HepG2 (cell line): ENCODE data around the gene MARF1.
A peak's percentile ranks its signal among the peaks of the same experiment; 100 is the strongest.

Source experiments
- ARID2 ChIP-seq: sonication (generic); formaldehyde crosslinking; IDR thresholded peaks from 2 replicates; pipeline ENCODE4 v1.8.1; 2022; ENCODE audit warnings: mild to moderate bottlenecking, missing genetic modification reagents, borderline replicate concordance
- CREB1 ChIP-seq, 2 experiments: fragments of 450-650 bp in 1 of 2; IDR thresholded peaks; 2 replicates each; pipeline ENCODE4 v1.6.1; 2016 to 2017; ENCODE audit warnings: control low read depth in 1 of 2, mild to moderate bottlenecking in 1 of 2, missing compliant biosample characterization in 1 of 2, missing genetic modification characterization in 1 of 2
- GABPA ChIP-seq, 2 experiments: IDR thresholded peaks; 2 replicates each; pipeline ENCODE4 v1.6.1; 2011 to 2016; ENCODE audit warnings: low read depth in 2 of 2, low read length in 1 of 2, missing biosample characterization in 1 of 2, missing genetic modification characterization in 1 of 2
- PHF8 ChIP-seq: sonication (generic); formaldehyde crosslinking; IDR thresholded peaks from 2 replicates; pipeline ENCODE4 v1.5.0; 2020; ENCODE audit warnings: missing genetic modification reagents
- POLR2AphosphoS5 ChIP-seq: IDR thresholded peaks from 2 replicates; pipeline ENCODE4 v1.6.1; 2012; ENCODE audit warnings: low read depth, low read length
- RFXANK ChIP-seq: IDR thresholded peaks from 2 replicates; pipeline ENCODE4 v1.6.1; 2016
- SOX6 ChIP-seq, 2 experiments: fragments of 450-650 bp in 1 of 2; sonication (generic) in 1 of 2; formaldehyde crosslinking in 1 of 2; IDR thresholded peaks; 2 replicates each; pipeline versions ENCODE4 v1.4.0 to v1.6.1; 2017 to 2020; ENCODE audit warnings: antibody characterized with exemption in 1 of 2, mild to moderate bottlenecking in 1 of 2, missing genetic modification reagents in 1 of 2
- SP1 ChIP-seq, 2 experiments: fragments of 450-650 bp in 1 of 2; sonication (generic) in 1 of 2; formaldehyde crosslinking in 1 of 2; IDR thresholded peaks; 2 replicates each; pipeline versions ENCODE4 v1.4.0 to v1.6.1; 2016 to 2020; ENCODE audit warnings: missing genetic modification reagents in 1 of 2
- ZNF10 ChIP-seq: sonication (generic); formaldehyde crosslinking; IDR thresholded peaks from 2 replicates; pipeline ENCODE4 v1.4.0; 2020; ENCODE audit warnings: mild to moderate bottlenecking, low read depth, missing genetic modification reagents, borderline replicate concordance
- TF ChIP-seq, protein P1 (sequence below): sonication (generic); formaldehyde crosslinking; conservative IDR thresholded peaks from 2 replicates; pipeline ENCODE4 v1.4.0; 2020; ENCODE audit warnings: missing genetic modification reagents
- TF ChIP-seq, protein P2 (sequence below): sonication (generic); formaldehyde crosslinking; IDR thresholded peaks from 2 replicates; pipeline ENCODE4 v1.5.0; 2020; ENCODE audit warnings: mild to moderate bottlenecking, missing genetic modification reagents, moderate library complexity
- TF ChIP-seq, protein P3 (sequence below): sonication (generic); formaldehyde crosslinking; IDR thresholded peaks from 2 replicates; pipeline ENCODE4 v1.4.0; 2020; ENCODE audit warnings: missing genetic modification reagents
- TF ChIP-seq, protein P4 (sequence below): IDR thresholded peaks from 2 replicates; pipeline ENCODE4 v1.6.1; 2016; ENCODE audit warnings: missing compliant biosample characterization, missing genetic modification reagents, borderline replicate concordance
- TF ChIP-seq, protein P5 (sequence below), 2 experiments: sonication (generic) in 1 of 2; formaldehyde crosslinking in 1 of 2; IDR thresholded peaks; 2 replicates each; pipeline versions ENCODE4 v1.4.0 to v1.6.1; 2018 to 2020; ENCODE audit warnings: missing genetic modification reagents in 2 of 2, borderline replicate concordance in 1 of 2, low read depth in 1 of 2, mild to moderate bottlenecking in 1 of 2, missing biosample characterization in 1 of 2

DNA sequence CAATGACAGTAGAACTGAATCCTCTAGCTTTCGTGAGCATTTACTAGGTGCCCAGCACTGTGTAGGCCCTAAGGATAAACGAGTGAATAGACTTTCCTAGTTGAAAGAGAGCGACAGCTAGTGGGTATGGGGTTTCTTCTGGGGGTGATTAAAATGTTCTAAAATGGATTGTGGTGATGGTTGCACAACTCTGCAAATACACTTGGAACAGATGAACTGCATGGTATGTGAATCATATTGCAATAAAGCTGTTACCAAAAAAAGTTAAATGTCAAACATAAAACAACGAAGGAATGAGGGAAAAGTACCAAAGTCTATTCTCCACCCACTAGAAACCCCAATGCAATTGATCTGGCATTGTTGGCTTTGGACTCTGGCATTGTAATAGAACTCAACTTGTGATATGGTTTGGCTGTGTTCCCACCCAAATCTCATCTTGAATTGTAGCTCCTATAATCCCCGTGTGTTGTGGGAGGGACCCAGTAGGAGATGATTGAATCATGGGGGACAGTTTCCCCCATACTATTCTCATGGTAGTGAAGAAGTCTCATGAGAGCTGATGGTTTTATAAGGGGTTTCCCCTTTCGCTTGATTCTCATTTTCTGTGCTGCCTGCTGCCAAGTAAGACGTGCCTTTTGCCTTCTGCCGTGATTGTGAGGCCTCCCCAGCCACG, 70.5 kb downstream of the MARF1 start:
- no peak for TF ChIP-seq SP1 (IDR thresholded peaks at IDR 0.05)
- no peak for TF ChIP-seq SP1 (CRISPR knock-in tag; IDR thresholded peaks at IDR 0.05)
- TF ChIP-seq, protein P1, sequence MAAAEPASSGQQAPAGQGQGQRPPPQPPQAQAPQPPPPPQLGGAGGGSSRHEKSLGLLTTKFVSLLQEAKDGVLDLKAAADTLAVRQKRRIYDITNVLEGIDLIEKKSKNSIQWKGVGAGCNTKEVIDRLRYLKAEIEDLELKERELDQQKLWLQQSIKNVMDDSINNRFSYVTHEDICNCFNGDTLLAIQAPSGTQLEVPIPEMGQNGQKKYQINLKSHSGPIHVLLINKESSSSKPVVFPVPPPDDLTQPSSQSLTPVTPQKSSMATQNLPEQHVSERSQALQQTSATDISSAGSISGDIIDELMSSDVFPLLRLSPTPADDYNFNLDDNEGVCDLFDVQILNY (CRISPR knock-in tag): no peak
- no peak for TF ChIP-seq PHF8 (CRISPR knock-in tag)
- TF ChIP-seq, protein P2, sequence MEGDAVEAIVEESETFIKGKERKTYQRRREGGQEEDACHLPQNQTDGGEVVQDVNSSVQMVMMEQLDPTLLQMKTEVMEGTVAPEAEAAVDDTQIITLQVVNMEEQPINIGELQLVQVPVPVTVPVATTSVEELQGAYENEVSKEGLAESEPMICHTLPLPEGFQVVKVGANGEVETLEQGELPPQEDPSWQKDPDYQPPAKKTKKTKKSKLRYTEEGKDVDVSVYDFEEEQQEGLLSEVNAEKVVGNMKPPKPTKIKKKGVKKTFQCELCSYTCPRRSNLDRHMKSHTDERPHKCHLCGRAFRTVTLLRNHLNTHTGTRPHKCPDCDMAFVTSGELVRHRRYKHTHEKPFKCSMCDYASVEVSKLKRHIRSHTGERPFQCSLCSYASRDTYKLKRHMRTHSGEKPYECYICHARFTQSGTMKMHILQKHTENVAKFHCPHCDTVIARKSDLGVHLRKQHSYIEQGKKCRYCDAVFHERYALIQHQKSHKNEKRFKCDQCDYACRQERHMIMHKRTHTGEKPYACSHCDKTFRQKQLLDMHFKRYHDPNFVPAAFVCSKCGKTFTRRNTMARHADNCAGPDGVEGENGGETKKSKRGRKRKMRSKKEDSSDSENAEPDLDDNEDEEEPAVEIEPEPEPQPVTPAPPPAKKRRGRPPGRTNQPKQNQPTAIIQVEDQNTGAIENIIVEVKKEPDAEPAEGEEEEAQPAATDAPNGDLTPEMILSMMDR (CRISPR knock-in tag): no peak
- TF ChIP-seq CREB1 (IDR thresholded peaks at IDR 0.05): no peak
- TF ChIP-seq CREB1 (CRISPR knock-in tag; IDR thresholded peaks at IDR 0.05): no peak
- TF ChIP-seq, protein P3, sequence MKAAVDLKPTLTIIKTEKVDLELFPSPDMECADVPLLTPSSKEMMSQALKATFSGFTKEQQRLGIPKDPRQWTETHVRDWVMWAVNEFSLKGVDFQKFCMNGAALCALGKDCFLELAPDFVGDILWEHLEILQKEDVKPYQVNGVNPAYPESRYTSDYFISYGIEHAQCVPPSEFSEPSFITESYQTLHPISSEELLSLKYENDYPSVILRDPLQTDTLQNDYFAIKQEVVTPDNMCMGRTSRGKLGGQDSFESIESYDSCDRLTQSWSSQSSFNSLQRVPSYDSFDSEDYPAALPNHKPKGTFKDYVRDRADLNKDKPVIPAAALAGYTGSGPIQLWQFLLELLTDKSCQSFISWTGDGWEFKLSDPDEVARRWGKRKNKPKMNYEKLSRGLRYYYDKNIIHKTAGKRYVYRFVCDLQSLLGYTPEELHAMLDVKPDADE (CRISPR knock-in tag): no peak
- TF ChIP-seq ARID2 (CRISPR knock-in tag): no peak
- TF ChIP-seq GABPA (IDR thresholded peaks at IDR 0.05; ENCODE audit: low read depth, low read length): no peak
- no peak for TF ChIP-seq GABPA (CRISPR knock-in tag; IDR thresholded peaks at IDR 0.05; ENCODE audit: low read depth)
- no peak for TF ChIP-seq POLR2AphosphoS5
- no peak for TF ChIP-seq ZNF10 (CRISPR knock-in tag)
- TF ChIP-seq RFXANK (CRISPR knock-in tag): no peak
- TF ChIP-seq, protein P4, sequence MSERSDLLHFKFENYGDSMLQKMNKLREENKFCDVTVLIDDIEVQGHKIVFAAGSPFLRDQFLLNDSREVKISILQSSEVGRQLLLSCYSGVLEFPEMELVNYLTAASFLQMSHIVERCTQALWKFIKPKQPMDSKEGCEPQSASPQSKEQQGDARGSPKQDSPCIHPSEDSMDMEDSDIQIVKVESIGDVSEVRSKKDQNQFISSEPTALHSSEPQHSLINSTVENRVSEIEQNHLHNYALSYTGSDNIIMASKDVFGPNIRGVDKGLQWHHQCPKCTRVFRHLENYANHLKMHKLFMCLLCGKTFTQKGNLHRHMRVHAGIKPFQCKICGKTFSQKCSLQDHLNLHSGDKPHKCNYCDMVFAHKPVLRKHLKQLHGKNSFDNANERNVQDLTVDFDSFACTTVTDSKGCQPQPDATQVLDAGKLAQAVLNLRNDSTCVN: no peak
- TF ChIP-seq SOX6 (IDR thresholded peaks at IDR 0.05): no peak
- peak; percentile 93 for TF ChIP-seq SOX6 (CRISPR knock-in tag; IDR thresholded peaks at IDR 0.05)
- TF ChIP-seq, protein P5, sequence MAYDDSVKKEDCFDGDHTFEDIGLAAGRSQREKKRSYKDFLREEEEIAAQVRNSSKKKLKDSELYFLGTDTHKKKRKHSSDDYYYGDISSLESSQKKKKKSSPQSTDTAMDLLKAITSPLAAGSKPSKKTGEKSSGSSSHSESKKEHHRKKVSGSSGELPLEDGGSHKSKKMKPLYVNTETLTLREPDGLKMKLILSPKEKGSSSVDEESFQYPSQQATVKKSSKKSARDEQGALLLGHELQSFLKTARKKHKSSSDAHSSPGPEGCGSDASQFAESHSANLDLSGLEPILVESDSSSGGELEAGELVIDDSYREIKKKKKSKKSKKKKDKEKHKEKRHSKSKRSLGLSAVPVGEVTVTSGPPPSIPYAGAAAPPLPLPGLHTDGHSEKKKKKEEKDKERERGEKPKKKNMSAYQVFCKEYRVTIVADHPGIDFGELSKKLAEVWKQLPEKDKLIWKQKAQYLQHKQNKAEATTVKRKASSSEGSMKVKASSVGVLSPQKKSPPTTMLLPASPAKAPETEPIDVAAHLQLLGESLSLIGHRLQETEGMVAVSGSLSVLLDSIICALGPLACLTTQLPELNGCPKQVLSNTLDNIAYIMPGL (CRISPR knock-in tag; IDR thresholded peaks at IDR 0.05; ENCODE audit: borderline replicate concordance in 1 of 2, low read depth in 1 of 2): no peak
